WI38 (cell line): Measurements from ENCODE around the gene GRM4.

ENCODE experiments used
- H3K4me3 ChIP-seq: 2 replicates; pipeline ENCODE4 v1.5.1; 2011; ENCODE audit warnings: low read depth, mild to moderate bottlenecking, control low read depth, low read length
- CTCF ChIP-seq: IDR thresholded peaks from 2 replicates; pipeline ENCODE4 v1.5.1; 2012; ENCODE audit warnings: low read depth, mild to moderate bottlenecking, control low read depth, low read length

GRM4 gene

GRCh38 chr6:34080357-34080756, 65.5 kb downstream of the GRM4 start:
- no peak overlapping the region for H3K4me3 ChIP-seq
- TF ChIP-seq CTCF: no peak

- no peak for TF ChIP-seq CTCF
- H3K4me3 ChIP-seq: no peak overlapping the region
Observed at GRCh38 chr6:34079899-34080298, 66.0 kb downstream of the GRM4 start.

- no peak for TF ChIP-seq CTCF
- H3K4me3 ChIP-seq: no peak overlapping the region
Observed at GRCh38 chr6:34075906-34076305, 70.0 kb downstream of the GRM4 start.

GRCh38 chr6:34074064-34074742, 71.7 kb downstream of the GRM4 start:
- TF ChIP-seq CTCF: no peak
- H3K4me3 ChIP-seq: no peak overlapping the region

- no peak overlapping the region for H3K4me3 ChIP-seq
- TF ChIP-seq CTCF: no peak
Observed at GRCh38 chr6:34073540-34073939, 72.3 kb downstream of the GRM4 start.

- no peak overlapping the region for H3K4me3 ChIP-seq
- no peak for TF ChIP-seq CTCF
Observed at GRCh38 chr6:34072727-34073126, 73.2 kb downstream of the GRM4 start.

- H3K4me3 ChIP-seq: no peak overlapping the region
- no peak for TF ChIP-seq CTCF
Observed at GRCh38 chr6:34071884-34072379, 74.0 kb downstream of the GRM4 start.
